Fibroblast of skin of right quadriceps (primary cell): ENCODE measurements around the gene FNDC7.
"Not testable (repeated sequence)": the region's sequence is repeated elsewhere in the genome, so short reads cannot be mapped to it uniquely, and the experiment has no call there.

Source experiments
- DNase-seq: peaks from one replicate; pipeline ENCODE4 v3.0.0-alpha.2; 2013

Gene FNDC7, protein sequence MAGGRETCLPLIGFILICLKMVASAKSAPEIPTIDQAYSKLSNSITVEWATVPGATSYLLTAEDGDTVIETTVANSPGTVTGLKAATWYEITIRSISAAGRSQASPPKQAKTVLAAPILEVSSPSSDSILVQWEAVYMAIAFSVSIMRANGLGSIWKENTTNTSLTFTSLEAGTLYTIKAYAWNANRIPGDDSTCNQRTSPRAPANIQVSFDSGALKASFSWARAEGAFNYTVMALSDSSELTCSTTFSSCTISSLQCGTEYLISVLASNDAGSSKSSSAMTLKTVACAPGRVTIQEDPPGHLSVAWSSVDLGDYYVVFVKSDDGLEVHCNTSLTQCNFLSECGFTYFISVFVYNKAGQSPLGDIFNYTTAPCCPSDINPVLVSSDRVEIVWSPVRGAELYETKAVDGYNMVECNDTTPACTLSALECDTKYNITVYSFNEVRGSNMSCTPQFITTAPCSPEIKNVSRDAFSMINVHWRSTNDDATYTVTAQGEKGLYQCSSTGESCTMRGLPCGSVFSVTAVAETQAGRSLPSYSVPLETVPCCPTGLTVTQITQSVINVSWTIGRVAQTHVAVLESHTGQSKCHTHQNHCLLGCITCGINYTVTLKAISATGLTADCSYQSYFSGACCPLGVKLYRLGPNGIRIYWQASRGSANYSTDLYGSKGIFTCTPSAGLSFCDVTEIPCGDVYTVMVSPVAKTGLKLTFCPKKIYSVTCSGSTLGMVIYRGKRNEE

DNA sequence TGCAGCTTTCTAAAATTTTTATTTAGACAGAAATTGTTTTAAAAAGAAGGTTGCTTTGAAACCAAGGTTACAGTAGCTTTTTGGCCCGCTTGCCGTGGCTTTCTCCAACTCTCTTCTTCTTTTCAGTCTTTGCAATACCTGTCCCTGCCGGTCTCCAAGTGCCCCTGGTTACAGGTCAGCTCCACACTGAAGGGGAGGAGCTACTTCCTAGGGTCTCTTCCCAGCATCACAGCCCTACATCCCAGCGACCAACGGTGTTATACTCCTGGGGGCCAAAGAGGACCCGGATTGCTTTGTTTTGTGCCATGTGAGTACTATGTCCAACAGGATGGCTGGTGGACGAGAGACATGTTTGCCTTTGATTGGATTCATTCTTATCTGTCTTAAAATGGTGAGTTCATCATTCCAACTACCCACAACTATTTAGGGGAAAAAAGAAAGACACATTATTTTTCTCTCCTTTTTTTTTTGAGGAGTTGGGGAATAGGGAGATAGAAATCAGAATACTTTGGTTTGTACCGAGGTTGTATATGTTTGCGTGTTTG lies at the start of gene FNDC7:
Gene FNDC7, plus strand, starts transcription at position 303 of the 545 bp plus-strand sequence. Its CDS starts 26 bp downstream, at position 329.
- DNase-seq: no peak

DNA sequence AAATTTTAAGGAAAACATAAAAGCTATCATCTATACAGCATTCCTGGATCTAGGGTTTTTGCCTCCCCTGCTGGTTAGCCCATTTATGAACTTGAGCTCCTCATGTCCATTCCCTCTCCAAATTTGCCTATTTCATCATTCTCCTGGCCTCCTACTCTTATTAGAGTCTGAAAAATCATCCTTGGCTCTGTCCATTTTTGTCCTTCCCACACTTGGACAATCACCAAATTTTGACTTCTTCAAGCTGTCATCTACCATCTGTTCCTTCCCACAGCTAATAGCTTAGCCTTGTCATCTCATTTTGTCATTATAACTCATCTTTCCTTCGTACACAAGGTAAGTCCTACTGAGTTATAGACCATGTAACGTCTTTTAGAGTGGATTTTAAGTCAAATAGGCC lies 49.6 kb upstream of the FNDC7 start:
- no peak for DNase-seq

GRCh38 chr1:108664481-108664880 lies 48.2 kb upstream of the FNDC7 start:
- DNase-seq: no peak

DNA sequence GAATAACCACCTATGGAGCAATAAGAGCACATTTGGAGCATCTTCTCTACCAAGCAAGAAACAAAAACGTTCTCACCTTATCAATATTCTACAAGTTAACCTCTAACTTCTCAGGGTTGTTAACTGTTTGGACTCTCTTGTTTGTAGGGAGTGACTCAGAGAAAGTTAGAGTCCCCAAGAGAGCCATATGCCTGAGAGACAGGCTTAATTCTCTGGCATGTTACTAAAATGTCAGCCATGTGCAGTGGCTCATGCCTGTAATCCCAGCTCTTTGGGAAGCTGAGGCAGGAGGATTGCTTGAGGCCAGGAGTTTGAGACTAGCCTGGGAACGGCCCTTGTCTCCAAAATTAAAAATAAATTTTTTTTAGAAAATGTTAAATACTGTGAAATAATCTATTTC lies 47.6 kb upstream of the FNDC7 start:
- no peak for DNase-seq

DNA sequence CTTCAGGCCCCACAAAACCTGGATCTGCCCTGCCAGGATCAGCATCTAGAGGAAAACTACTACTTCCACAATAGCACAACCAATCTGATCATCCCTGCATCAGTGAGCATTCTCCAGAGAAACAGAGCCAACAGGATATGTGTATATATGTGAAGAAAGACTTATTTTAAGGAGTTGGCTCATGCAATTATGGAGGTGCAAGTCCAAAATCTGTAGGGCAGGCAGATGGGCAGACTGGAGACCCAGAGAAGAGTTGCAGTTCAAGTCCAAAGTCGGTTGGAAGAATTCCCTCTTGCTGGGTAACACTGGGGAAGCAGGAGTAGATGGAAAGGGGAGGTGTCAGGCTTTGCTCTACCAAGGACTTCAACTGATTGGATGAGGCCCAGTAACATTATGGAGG lies 46.9 kb upstream of the FNDC7 start:
- DNase-seq: no peak

- not testable (repeated sequence) for DNase-seq
Measured at GRCh38 chr1:108667422-108667821, 45.3 kb upstream of the FNDC7 start.

DNA sequence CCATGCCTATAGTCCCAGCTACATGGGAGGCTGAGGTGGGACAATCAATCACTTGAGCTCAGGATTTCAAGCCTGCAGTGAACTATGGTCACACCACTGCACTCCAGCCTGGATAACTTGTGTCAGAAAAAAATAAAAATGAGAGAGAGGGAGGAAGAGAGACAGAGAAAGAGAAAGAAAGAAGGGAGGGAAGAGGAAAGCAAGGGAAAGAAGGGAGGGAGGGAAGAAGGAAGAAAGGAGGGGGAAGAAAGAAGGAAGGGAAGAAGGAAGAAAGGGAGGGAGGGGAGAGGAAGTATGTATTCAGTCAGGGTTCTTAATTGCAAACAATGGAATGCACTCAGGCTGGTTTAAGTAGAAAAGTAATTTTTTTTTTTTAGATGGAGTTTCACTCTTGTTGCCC lies 43.9 kb upstream of the FNDC7 start:
- DNase-seq: no peak

DNA sequence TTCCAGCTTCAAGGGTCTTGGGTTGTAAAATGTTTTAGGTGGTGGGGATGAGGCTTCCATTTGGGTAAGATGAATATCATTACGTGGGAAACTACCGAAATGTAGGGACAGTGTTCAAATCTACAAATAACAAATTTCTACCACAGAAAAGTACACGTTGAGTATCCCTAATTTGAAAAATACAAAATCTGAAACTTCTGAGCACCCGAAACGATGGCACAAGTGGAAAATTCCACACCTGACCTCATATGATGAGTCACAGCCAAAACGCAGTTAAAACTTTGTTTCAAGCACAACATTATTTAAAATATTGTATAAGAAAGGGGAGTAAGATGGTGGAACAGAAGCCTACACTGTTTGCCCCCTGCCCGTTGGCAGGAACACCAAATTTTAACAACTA lies 43.0 kb upstream of the FNDC7 start:
- DNase-seq: no peak

- no peak for DNase-seq
Measured at GRCh38 chr1:108670131-108670773, 42.5 kb upstream of the FNDC7 start.

GRCh38 chr1:108671143-108671542 lies 41.6 kb upstream of the FNDC7 start:
- DNase-seq: no peak

DNA sequence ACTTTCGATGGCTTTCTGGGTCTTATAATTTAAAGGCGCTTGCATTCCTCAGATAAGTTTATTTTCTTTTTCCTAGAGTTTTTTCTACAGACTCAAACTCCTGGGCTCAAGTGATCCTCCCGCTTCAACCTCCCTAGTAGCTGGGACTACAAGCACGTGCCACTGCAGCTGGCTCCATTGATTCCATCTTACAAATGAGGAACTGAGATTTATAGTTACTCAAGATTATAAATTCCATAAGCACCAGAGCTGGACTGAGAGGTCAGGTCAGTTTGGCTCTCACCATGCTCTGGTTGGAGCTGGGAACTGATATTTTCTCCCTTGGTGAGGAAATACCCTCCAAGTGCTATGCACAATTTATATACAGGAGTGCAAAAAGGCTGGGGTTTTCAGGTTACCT lies 34.0 kb upstream of the FNDC7 start:
- DNase-seq: no peak

DNA sequence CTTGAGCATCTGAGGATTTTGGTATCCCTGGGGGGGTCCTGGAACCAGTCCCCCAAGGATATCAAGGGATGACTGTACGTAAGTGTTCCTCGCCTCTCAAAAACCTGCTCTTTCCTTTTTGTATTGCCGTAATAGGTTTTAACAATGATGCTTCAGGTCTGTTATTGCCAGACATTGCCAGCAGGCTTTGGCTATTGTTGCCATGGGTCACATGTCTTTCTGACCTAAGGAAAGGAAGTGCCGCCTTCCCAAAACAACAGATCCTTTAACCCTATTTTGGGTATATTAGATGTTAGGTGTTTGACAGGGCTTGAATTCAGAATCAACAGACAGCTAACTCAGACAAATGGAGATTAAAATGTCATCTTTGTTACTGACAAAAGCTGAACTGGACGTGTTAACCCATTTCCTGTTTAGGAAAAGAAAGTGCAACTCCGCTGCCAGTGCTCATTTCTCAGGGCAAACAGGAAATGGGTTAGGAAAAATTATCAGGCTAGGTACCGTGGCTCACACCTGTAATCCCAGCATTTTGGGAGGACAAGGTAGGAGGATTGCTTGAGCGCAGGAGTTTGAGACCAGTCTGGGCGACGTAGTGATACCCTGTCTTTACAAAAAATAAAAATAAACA lies 33.0 kb upstream of the FNDC7 start:
- DNase-seq: no peak

GRCh38 chr1:108681701-108682100 lies 31.0 kb upstream of the FNDC7 start:
- not testable (repeated sequence) for DNase-seq

DNA sequence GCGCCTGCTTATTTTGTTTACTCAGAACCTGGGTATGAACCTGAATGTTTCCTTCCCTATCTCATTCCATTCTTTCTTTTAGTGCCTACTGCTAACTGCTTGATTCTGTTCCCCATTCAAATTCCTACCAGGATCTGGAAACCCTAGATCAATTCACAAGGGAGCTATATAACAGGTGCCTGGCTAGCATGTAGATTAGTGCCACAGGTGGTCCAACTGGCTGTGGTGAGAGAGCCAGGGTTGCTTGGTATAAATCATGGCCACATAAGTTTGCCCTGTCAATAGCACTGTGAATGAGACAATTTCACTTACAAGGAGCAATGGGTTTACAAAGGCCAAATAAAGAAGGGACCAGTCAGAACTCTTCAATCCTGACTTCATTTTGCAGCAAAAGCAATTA lies 27.2 kb upstream of the FNDC7 start:
- no peak for DNase-seq

GRCh38 chr1:108686614-108687313 lies 25.9 kb upstream of the FNDC7 start:
- peak; percentile 79 for DNase-seq

DNA sequence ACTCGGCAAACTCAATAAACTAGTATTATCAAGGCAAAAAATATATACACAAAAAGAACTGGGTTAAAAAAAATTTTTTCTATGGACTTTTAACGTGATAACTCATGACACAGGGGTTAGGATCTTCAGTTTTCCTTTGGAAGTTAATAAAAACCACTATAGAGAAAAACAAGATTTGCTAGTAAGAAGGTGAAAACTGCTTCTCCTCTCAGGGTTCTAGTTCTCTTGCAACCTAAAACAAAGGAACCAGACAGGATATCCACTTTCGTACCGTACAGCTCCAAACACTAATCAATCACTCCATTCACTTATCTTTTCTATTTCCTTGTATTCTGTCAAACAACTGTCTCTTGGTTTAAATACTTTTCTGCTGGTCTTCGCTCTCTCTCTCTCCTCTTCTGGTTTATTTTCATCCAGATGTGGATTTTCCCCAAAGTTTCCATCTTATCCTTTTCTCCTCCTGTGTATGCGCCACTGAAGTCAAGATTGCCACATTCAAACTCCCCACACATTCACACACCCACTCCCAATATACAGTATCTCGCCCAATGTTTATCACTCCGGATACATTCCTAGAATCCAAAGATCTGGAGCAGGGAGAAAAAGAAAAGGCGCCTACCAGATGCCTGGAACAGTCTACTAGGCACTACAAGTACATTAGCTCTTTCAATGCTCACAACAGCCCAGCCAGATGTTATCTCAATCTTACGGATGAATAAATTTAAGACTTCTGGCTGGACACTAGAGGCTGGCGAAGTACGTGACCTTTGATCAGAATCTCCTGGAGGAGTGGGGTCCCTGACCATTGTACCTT lies 21.4 kb upstream of the FNDC7 start:
- DNase-seq: no peak

DNA sequence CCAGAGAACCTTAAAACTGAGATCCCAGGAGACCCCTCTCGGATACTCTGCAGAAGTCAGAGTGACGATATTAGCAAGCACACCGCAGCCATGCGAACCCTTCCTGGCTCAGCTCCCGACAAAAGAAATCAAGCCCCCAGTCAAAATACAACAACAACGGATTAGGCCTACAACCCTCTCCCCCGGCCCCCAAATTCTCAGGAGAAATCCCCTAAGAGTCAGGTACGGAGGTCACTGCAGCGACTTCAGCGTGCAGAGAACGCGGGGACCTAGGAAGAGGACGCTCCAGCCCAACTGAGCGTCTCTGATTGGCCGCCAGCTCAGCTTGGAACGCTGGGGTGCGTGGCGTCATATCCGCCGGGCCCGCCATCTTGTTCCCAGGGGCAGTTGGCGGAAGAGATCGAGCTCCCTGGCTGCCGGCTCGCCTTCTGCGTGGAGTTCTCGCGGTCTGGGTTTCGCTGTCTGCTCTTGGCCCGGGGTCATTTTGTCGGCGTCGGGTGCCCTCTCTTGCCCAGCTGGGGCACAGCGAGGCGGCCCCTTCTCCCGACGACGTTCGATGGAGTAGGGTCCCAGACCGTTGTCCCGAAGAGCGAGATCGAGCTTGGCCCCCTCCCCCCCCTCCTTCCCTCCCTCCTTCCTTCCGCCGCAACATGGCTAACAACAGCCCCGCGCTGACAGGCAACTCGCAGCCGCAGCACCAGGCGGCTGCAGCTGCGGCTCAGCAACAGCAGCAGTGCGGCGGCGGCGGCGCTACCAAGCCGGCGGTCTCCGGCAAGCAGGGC lies 20.6 kb upstream of the FNDC7 start, which contains the start of gene PRPF38B:
Gene PRPF38B, plus strand, starts transcription at position 369 of the 782 bp plus-strand sequence. Its CDS starts 282 bp downstream, at position 651.
- DNase-seq: peak; percentile 90

GRCh38 chr1:108692724-108693655 lies 19.7 kb upstream of the FNDC7 start:
- DNase-seq: peak; percentile 74

DNA sequence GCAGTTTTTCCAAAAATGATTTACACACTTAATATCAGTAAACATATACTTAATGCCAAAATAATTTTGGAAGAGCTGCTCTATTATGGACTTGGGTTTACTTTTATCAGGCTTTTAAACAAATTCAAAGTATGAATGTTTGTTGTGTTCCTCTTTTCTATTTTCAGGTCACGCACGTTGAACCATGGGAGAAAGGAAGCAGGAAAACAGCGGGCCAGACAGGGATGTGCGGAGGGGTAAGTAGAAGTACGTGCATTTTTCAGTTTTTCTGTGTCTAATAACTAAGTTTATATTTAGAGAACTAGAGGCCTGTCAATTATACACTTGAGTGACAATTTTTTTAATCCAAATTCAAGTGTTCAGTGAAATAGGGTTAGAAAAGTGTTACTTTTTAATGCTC lies 17.2 kb upstream of the FNDC7 start:
- DNase-seq: no peak
